Uterus (tissue), 2 donors: ENCODE results near the gene CREB3L2.

Source experiments
- CTCF ChIP-seq, 4 experiments: fragments of 200-600 bp in 2 of 4; fragments of 450-650 bp in 2 of 4; sonication (generic) in 2 of 4; IDR thresholded peaks; one replicate each; pipeline ENCODE4 v1.5.1; 2016 to 2019; ENCODE audit warnings: antibody characterized with exemption in 4 of 4, mild to moderate bottlenecking in 2 of 4, moderate library complexity in 1 of 4
- POLR2A ChIP-seq, 2 donors: fragments of 450-650 bp; IDR thresholded peaks; one replicate each; pipeline ENCODE4 v1.6.1; 2016; ENCODE audit warnings: antibody characterized with exemption in 2 of 2, mild to moderate bottlenecking in 1 of 2, moderate library complexity in 1 of 2

- TF ChIP-seq CTCF (IDR thresholded peaks at IDR 0.05), result no peak
- no peak for TF ChIP-seq POLR2A (IDR thresholded peaks at IDR 0.05)
Observed at GRCh38 chr7:137969828-137970227, 32.1 kb downstream of the CREB3L2 start.
